ENCODE results near the gene TM7SF3. TPM values are rescaled to one million over a fixed set of nuclear protein-coding genes. Genes with fewer than 3 reads are reported as not detected.

Gene TM7SF3
- total RNA-seq = 66.8 TPM

DNA sequence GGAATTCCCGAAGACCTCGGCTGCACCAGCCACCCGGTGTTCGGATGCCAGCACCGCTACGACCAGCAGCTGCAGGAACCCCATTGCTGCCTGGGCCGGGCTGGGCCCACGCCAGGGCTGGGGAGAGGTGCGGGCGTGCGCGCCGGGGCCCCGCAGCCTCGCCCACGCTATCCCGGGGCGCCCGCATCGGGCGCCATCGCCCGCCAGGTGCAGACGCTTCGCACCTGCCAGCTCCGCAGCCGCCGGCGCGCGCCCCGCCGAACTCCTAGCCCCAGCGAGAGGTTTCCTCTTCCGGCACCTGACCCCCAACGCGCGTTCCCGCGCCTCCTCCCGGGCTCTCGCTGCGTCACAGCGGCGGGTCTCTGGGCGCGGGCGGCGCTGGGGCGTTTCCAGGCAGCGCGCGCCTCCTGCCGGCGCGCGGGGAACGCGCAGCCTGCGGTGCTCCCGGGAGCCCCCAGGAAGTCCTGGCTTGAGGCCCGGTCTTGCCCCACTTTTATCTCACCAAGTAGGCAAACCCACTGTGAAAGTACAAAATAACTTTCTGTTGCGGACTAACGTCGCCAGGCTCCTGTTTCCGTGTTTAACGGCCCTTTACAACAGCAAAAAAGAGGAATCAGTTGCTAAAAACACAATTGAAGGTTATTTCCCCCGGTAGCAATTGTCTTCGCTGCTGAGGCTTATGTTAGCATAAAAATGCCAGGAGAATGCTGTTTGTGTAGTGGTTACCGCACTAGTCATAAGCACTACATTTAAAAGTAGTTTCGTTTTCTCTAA is at the start of gene TM7SF3:
TM7SF3 (minus strand) TSS at position 300 of the 774 bp plus-strand sequence; CDS start at position 84, 216 bp downstream.

DNA sequence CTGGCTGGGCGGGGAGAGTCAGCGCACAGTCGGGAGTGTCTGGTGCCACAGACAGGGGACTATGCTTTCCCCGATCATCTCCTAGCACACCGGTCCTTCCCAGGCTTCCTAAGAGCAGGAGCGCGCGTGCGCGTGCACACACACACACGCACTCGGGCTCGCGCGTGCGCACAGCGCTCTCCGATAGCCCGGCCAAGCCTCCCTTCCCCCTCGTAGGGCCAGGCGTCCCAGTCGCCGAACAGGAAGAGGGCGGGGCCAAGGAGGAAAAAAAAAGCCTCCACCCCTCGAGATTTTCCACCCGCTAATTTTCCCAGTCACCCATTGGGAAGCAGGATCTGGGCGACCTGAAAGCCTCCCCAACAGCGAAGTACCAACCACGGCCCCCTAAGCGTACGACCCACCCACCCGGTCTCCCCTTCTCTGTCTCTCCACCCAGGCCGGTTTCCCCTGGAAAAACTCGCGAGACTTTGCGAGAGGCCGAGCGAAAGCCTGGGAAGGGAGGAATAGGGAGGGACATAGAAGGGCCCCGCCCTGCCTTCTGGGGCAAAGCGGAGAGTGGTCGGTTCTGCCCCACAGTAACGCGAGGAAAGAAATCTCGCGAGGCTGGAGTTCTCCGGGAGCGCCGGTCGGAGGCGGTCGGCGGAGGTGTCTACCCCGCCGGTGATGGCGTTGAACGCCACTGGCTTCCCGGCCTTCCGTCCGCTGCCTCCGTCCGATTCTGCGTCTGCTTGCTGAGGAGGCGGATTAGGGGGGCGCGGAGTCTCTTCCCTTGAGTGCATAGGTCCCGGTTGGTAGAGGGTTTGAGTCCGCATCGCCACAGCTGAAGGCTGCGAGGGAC is 76.1 kb downstream of the TM7SF3 start, which contains the start of the genes FGFR1OP2 and INTS13:
FGFR1OP2 (plus strand) TSS at position 608 of the 838 bp plus-strand sequence. CDS start 15,689 bp downstream, outside the sequence.
INTS13 (minus strand) TSS at position 119 of the 838 bp plus-strand sequence. CDS start 1,178 bp downstream, outside the sequence.

Other genes with a start within 250 kb of the TM7SF3 start
- gene ITPR2, start 181.2 kb downstream of the TM7SF3 start, total RNA-seq = 33.8 TPM
- gene INTS13, start 76.4 kb downstream of the TM7SF3 start, total RNA-seq = 43.8 TPM
- gene FGFR1OP2, start 75.9 kb downstream of the TM7SF3 start, total RNA-seq = 112 TPM
- 68.8 TPM for gene MED21, start 8.2 kb upstream of the TM7SF3 start, total RNA-seq
- not detected for gene C12orf71, start 68.2 kb upstream of the TM7SF3 start, total RNA-seq
- gene STK38L, start 229.9 kb upstream of the TM7SF3 start, total RNA-seq = 57.7 TPM